HepG2 (cell line): ENCODE results near the gene SAA1. TPM values are rescaled to one million over a fixed set of nuclear protein-coding genes. Genes with fewer than 3 reads are reported as not detected.

ENCODE experiments used
- CEBPG ChIP-seq: IDR thresholded peaks from 2 replicates; pipeline ENCODE4 v1.6.1; 2016
- FOXK2 ChIP-seq: fragments of 450-650 bp; IDR thresholded peaks from 2 replicates; pipeline ENCODE4 v1.6.1; 2016
- ISL2 ChIP-seq: sonication (generic); formaldehyde crosslinking; IDR thresholded peaks from 2 replicates; pipeline ENCODE4 v1.5.0; 2020; ENCODE audit warnings: missing genetic modification reagents
- KDM6A ChIP-seq: IDR thresholded peaks from 2 replicates; pipeline ENCODE4 v1.6.1; 2016; ENCODE audit warnings: low read depth
- MAFK ChIP-seq, 2 experiments: IDR thresholded peaks in 1 of 2; conservative IDR thresholded peaks in 1 of 2; 2 replicates each; pipeline ENCODE4 v1.6.1; 2011; ENCODE audit warnings: improper control_type of control experiment in 2 of 2, low read length in 2 of 2
- NPAS2 ChIP-seq: sonication (generic); formaldehyde crosslinking; IDR thresholded peaks from 2 replicates; pipeline ENCODE4 v1.8.0; 2022; ENCODE audit warnings: mild to moderate bottlenecking, missing genetic modification reagents, borderline replicate concordance
- POLR2AphosphoS5 ChIP-seq: IDR thresholded peaks from 2 replicates; pipeline ENCODE4 v1.6.1; 2012; ENCODE audit warnings: low read depth, low read length
- RFXAP ChIP-seq: sonication (generic); formaldehyde crosslinking; IDR thresholded peaks from 2 replicates; pipeline ENCODE4 v1.4.0; 2020; ENCODE audit warnings: missing genetic modification reagents, borderline replicate concordance
- SMAD1 ChIP-seq: sonication (generic); formaldehyde crosslinking; IDR thresholded peaks from 2 replicates; pipeline ENCODE4 v1.4.0; 2020; ENCODE audit warnings: missing genetic modification reagents, low read depth, mild to moderate bottlenecking, borderline replicate concordance
- TAF15 ChIP-seq: fragments of 200-400 bp; formaldehyde crosslinking; IDR thresholded peaks from one replicate; pipeline ENCODE4 v1.6.1; 2018; ENCODE audit warnings: mild to moderate bottlenecking, low read depth, low read length; ENCODE audit not compliant: poor library complexity, severe bottlenecking
- YEATS4 ChIP-seq: sonication (generic); formaldehyde crosslinking; IDR thresholded peaks from 2 replicates; pipeline ENCODE4 v1.4.0; 2020; ENCODE audit warnings: missing genetic modification reagents, borderline replicate concordance
- ZFY ChIP-seq: sonication (generic); formaldehyde crosslinking; IDR thresholded peaks from 2 replicates; pipeline ENCODE4 v1.4.0; 2020; ENCODE audit warnings: missing genetic modification reagents
- ZNF205 ChIP-seq: IDR thresholded peaks from 2 replicates; pipeline ENCODE4 v1.6.1; 2018; ENCODE audit warnings: missing biosample characterization, missing genetic modification reagents
- ZNF264 ChIP-seq: sonication (generic); formaldehyde crosslinking; IDR thresholded peaks from 2 replicates; pipeline ENCODE4 v1.4.0; 2020; ENCODE audit warnings: missing genetic modification reagents
- ZNF468 ChIP-seq: sonication (generic); formaldehyde crosslinking; IDR thresholded peaks from 2 replicates; pipeline ENCODE4 v1.8.0; 2022; ENCODE audit warnings: mild to moderate bottlenecking, moderate library complexity, missing genetic modification reagents
- ZNF773 ChIP-seq: sonication (generic); formaldehyde crosslinking; IDR thresholded peaks from 2 replicates; pipeline ENCODE4 v1.4.0; 2020; ENCODE audit warnings: missing genetic modification reagents, borderline replicate concordance
- polyA plus RNA-seq, 8 experiments: library from polyadenylated mRNA; depleted of rRNA in 3 of 8; stranded (reverse) in 7 of 8; unstranded in 1 of 8; fragments of >200 nt; fragmentation: Illumina TruSeq in 4 of 8; extraction: Trizol in 4 of 8; gene quantifications; 2 replicates each; pipeline versions ENCODE4 v1.2.1 to v1.2.3, GENCODE V29; 2011 to 2016; ENCODE audit warnings: low read depth in 4 of 8, missing spikeins in 1 of 8, mixed read lengths in 1 of 8; ENCODE audit not compliant: insufficient read depth in 1 of 8
- total RNA-seq, 5 experiments: library from RNA; depleted of rRNA; stranded (reverse); fragments of >200 nt; fragmentation: Illumina TruSeq; extraction: Trizol; gene quantifications; 2 replicates each; pipeline ENCODE4 v1.2.3, GENCODE V29; 2016; ENCODE audit warnings: low read depth in 1 of 5
- TF ChIP-seq, protein P1 (sequence below): sonication (generic); formaldehyde crosslinking; IDR thresholded peaks from 2 replicates; pipeline ENCODE4 v1.4.0; 2020; ENCODE audit warnings: mild to moderate bottlenecking, missing genetic modification reagents
- TF ChIP-seq, protein P2 (sequence below): sonication (generic); formaldehyde crosslinking; IDR thresholded peaks from 2 replicates; pipeline ENCODE4 v1.5.0; 2020; ENCODE audit warnings: missing genetic modification reagents
- TF ChIP-seq, protein P3 (sequence below): IDR thresholded peaks from 2 replicates; pipeline ENCODE4 v1.6.1; 2012; ENCODE audit warnings: inconsistent platforms
- TF ChIP-seq, protein P4 (sequence below): IDR thresholded peaks from 2 replicates; pipeline ENCODE4 v1.6.1; 2018; ENCODE audit warnings: missing genetic modification reagents

Gene SAA1
- total and polyA plus RNA-seq, 2 of the 13 experiments (the other 11 are each of a cell fraction or from before 2014, with no cell fraction given): not detected

DNA sequence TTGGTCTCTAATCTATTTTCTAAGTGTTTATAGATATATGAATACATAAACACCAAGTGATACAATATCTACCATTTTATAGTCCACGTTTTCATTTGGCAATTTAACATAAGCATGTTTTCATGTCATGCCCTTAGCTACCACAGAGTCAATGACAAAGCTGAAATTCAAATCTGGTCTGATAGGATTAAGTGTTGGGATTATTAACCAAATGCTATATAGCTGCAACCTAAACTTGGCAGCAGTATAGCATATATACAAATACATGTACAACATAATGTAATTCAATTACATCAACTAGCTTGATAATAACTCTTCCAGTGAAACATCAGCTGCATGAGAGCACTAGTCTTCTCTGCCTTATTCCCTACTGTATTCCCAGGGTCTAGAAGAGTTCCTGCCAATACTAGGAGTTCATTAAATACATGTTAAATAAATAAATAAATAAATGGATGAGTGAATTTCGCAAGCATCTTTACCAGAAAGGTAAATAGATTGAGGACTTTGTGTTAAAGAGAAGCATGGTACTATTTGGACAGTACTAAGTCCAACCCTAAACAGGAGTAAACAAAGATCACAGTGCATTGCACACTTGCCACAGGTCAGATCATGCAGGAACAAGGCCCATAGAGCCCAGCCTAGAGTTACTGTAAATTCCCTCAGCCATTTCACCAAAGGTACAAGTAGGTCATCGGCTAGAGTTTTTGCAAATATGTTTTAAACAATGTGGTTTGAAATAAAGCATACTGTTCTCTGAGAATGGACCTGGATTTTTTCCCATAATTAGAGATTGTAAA is 42.3 kb upstream of the SAA1 start (continued):
- TF ChIP-seq, protein P1, sequence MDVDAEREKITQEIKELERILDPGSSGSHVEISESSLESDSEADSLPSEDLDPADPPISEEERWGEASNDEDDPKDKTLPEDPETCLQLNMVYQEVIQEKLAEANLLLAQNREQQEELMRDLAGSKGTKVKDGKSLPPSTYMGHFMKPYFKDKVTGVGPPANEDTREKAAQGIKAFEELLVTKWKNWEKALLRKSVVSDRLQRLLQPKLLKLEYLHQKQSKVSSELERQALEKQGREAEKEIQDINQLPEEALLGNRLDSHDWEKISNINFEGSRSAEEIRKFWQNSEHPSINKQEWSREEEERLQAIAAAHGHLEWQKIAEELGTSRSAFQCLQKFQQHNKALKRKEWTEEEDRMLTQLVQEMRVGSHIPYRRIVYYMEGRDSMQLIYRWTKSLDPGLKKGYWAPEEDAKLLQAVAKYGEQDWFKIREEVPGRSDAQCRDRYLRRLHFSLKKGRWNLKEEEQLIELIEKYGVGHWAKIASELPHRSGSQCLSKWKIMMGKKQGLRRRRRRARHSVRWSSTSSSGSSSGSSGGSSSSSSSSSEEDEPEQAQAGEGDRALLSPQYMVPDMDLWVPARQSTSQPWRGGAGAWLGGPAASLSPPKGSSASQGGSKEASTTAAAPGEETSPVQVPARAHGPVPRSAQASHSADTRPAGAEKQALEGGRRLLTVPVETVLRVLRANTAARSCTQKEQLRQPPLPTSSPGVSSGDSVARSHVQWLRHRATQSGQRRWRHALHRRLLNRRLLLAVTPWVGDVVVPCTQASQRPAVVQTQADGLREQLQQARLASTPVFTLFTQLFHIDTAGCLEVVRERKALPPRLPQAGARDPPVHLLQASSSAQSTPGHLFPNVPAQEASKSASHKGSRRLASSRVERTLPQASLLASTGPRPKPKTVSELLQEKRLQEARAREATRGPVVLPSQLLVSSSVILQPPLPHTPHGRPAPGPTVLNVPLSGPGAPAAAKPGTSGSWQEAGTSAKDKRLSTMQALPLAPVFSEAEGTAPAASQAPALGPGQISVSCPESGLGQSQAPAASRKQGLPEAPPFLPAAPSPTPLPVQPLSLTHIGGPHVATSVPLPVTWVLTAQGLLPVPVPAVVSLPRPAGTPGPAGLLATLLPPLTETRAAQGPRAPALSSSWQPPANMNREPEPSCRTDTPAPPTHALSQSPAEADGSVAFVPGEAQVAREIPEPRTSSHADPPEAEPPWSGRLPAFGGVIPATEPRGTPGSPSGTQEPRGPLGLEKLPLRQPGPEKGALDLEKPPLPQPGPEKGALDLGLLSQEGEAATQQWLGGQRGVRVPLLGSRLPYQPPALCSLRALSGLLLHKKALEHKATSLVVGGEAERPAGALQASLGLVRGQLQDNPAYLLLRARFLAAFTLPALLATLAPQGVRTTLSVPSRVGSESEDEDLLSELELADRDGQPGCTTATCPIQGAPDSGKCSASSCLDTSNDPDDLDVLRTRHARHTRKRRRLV (CRISPR knock-in tag): no peak
- TF ChIP-seq RFXAP (0 out of 2 replicates have a peak, but pooled peaks have one; percentile 54), ZFY (CRISPR knock-in tag) (peak; percentile 89), KDM6A (peak; percentile 95), POLR2AphosphoS5 (peak; percentile 40; the same call in 1 of the 2 replicates), CEBPG (CRISPR knock-in tag) (peak; percentile 79), ZNF264 (CRISPR knock-in tag) (peak; percentile 80; the same call in 1 of the 2 replicates), MAFK (conservative IDR thresholded peaks at IDR 0.05 in 1 of 2, IDR thresholded peaks at IDR 0.05 in 1 of 2; ENCODE audit: low read length in 2 of 2) (no peak; a peak in 1 of 4 replicates), ZNF468 (CRISPR knock-in tag) (no peak), YEATS4 (CRISPR knock-in tag) (0 out of 2 replicates have a peak, but pooled peaks have one; percentile 58), ISL2 (peak; percentile 86), FOXK2 (peak; percentile 72; the same call in 1 of the 2 replicates), SMAD1 (CRISPR knock-in tag) (no peak), TAF15 (no peak), NPAS2 (CRISPR knock-in tag) (no peak), ZNF773 (CRISPR knock-in tag) (no peak), ZNF205 (CRISPR knock-in tag) (peak; percentile 21; the same call in 1 of the 2 replicates)
- TF ChIP-seq, protein P2, sequence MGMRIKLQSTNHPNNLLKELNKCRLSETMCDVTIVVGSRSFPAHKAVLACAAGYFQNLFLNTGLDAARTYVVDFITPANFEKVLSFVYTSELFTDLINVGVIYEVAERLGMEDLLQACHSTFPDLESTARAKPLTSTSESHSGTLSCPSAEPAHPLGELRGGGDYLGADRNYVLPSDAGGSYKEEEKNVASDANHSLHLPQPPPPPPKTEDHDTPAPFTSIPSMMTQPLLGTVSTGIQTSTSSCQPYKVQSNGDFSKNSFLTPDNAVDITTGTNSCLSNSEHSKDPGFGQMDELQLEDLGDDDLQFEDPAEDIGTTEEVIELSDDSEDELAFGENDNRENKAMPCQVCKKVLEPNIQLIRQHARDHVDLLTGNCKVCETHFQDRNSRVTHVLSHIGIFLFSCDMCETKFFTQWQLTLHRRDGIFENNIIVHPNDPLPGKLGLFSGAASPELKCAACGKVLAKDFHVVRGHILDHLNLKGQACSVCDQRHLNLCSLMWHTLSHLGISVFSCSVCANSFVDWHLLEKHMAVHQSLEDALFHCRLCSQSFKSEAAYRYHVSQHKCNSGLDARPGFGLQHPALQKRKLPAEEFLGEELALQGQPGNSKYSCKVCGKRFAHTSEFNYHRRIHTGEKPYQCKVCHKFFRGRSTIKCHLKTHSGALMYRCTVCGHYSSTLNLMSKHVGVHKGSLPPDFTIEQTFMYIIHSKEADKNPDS (CRISPR knock-in tag): 0 out of 2 replicates have a peak, but pooled peaks have one; percentile 67
- TF ChIP-seq, protein P3, sequence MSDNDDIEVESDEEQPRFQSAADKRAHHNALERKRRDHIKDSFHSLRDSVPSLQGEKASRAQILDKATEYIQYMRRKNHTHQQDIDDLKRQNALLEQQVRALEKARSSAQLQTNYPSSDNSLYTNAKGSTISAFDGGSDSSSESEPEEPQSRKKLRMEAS: peak; percentile 80
- TF ChIP-seq, protein P4, sequence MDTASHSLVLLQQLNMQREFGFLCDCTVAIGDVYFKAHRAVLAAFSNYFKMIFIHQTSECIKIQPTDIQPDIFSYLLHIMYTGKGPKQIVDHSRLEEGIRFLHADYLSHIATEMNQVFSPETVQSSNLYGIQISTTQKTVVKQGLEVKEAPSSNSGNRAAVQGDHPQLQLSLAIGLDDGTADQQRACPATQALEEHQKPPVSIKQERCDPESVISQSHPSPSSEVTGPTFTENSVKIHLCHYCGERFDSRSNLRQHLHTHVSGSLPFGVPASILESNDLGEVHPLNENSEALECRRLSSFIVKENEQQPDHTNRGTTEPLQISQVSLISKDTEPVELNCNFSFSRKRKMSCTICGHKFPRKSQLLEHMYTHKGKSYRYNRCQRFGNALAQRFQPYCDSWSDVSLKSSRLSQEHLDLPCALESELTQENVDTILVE (CRISPR knock-in tag): peak; percentile 77; the same call in 1 of the 2 replicates
